NCI-H226 (cell line): ENCODE measurements around the gene MAFB.

Experiments
- DNase-seq: peaks from one replicate; pipeline ENCODE4 v3.0.0-alpha.2; 2015

The MAFB gene

GRCh38 chr20:40680161-40680959 lies 8.7 kb downstream of the MAFB start:
- no peak for DNase-seq

- DNase-seq: no peak
Observed at GRCh38 chr20:40679184-40679583, 9.9 kb downstream of the MAFB start.

GRCh38 chr20:40678286-40678875 lies 10.7 kb downstream of the MAFB start:
- no peak for DNase-seq

GRCh38 chr20:40677343-40677924 lies 11.6 kb downstream of the MAFB start:
- DNase-seq: no peak

GRCh38 chr20:40676491-40677269 lies 12.4 kb downstream of the MAFB start:
- no peak for DNase-seq

- DNase-seq: no peak
Observed at GRCh38 chr20:40675599-40676221, 13.3 kb downstream of the MAFB start.

- no peak for DNase-seq
Observed at GRCh38 chr20:40673442-40673841, 15.6 kb downstream of the MAFB start.

- DNase-seq: no peak
Observed at GRCh38 chr20:40672095-40672494, 16.9 kb downstream of the MAFB start.

- no peak for DNase-seq
Observed at GRCh38 chr20:40670253-40670652, 18.8 kb downstream of the MAFB start.

- no peak for DNase-seq
Observed at GRCh38 chr20:40669692-40670091, 19.3 kb downstream of the MAFB start.

GRCh38 chr20:40668449-40669228 lies 20.4 kb downstream of the MAFB start:
- DNase-seq: no peak

- no peak for DNase-seq
Observed at GRCh38 chr20:40667503-40667902, 21.5 kb downstream of the MAFB start.

- no peak for DNase-seq
Observed at GRCh38 chr20:40666336-40666735, 22.7 kb downstream of the MAFB start.

- no peak for DNase-seq
Observed at GRCh38 chr20:40664891-40665290, 24.1 kb downstream of the MAFB start.

- no peak for DNase-seq
Observed at GRCh38 chr20:40663991-40664880, 24.8 kb downstream of the MAFB start.

- no peak for DNase-seq
Observed at GRCh38 chr20:40663304-40663790, 25.7 kb downstream of the MAFB start.

- no peak for DNase-seq
Observed at GRCh38 chr20:40659567-40659966, 29.5 kb downstream of the MAFB start.

GRCh38 chr20:40658509-40658908 lies 30.5 kb downstream of the MAFB start:
- no peak for DNase-seq

- no peak for DNase-seq
Observed at GRCh38 chr20:40657526-40657925, 31.5 kb downstream of the MAFB start.

GRCh38 chr20:40655451-40655850 lies 33.6 kb downstream of the MAFB start:
- no peak for DNase-seq

- DNase-seq: no peak
Observed at GRCh38 chr20:40654876-40655275, 34.2 kb downstream of the MAFB start.
